GM21717 (cell line): ENCODE results near the gene TRMT13.
"Not testable (repeated sequence)": the region's sequence is repeated elsewhere in the genome, so short reads cannot be mapped to it uniquely, and the experiment has no call there.

Experiments
- ATAC-seq: cut with Tn5 transposase; IDR thresholded peaks from one replicate; pipeline ENCODE4 v1.9.1; 2021; ENCODE audit warnings: mild to moderate bottlenecking, moderate library complexity; ENCODE audit not compliant: unreplicated experiment

The TRMT13 gene

DNA sequence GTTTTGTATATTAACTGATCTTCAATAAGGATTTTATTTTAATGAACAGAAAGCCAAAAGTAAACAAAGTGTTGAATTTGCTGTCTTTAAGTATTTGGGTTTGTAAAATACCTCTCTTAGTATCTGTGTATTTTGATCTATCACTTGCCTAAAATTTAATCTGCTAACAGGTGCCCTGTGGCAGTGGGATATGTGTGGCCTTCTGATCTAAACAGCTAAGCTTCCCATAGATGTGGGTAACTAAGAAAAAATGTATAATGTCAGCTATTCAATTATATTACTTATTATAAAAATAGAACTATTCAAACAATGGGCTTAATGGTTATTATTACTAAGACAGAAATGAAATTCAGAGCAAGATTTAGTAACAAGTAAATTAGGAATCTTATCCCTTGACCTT, 29.9 kb downstream of the TRMT13 start:
- no peak for ATAC-seq

DNA sequence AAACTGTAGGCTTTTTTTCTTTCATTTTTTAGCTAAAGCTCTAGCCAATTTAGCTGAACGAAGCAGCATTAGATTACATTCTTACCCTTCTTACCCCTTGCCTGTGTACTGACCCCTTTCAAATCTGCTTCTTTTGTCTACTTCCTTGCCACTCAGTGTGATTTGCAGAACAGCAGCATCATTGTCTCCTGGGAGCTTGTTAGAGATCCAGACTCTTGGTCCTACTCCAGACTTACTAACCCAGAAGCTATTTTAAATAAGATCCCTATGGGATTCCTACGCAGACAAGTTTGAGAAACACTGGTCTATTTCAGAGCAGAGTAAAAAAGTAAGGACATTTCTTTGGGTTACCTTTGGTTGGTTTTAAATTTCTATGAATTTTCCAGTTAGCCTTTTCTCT, 31.3 kb downstream of the TRMT13 start:
- no peak for ATAC-seq

DNA sequence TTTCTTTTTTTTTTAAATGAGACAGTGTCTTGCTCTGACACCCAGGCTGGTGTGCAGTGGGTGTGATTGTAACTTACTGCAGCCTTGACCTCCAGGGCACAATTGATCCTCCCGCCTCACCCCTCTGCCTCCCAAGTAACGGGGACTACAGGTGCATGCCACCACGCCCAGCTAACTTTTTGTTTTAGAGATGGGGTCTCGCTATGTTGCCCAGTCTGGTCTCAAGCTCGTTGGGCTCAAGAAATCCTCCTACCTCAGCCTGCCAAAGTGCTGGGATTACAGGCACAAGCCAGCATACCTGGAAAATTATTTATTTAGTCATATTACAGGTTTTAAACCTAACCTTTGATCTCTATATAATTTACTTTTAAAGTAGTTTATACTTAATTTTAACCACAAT, 31.7 kb downstream of the TRMT13 start:
- no peak for ATAC-seq

DNA sequence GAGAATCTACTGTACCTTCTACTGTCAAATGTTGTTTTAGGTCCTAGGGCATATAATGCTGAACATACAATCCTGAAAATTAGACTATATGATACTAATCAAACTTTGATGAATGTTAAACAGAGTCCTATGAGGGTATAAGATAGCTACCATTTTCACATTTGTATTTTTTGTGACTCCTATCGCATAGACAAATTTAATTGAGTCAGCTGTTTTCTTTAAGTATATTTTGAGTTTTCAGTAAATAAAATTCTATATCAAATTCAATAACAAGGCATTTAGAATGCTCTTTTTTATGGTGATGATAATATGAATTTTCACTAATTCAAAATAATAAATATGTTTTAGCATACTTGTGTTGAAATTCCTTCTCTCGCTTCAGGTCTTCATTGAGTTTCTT, 35.1 kb downstream of the TRMT13 start:
- ATAC-seq: no peak

- ATAC-seq: no peak
Observed at GRCh38 chr1:100177295-100178041, 44.5 kb downstream of the TRMT13 start.

- no peak for ATAC-seq
Observed at GRCh38 chr1:100178091-100178490, 45.1 kb downstream of the TRMT13 start, which contains the start of gene LRRC39. LRRC39 (minus strand) TSS chr1:100178256; CDS start chr1:100168516, 9,740 bp downstream.

GRCh38 chr1:100183370-100183769, 50.4 kb downstream of the TRMT13 start:
- no peak for ATAC-seq

DNA sequence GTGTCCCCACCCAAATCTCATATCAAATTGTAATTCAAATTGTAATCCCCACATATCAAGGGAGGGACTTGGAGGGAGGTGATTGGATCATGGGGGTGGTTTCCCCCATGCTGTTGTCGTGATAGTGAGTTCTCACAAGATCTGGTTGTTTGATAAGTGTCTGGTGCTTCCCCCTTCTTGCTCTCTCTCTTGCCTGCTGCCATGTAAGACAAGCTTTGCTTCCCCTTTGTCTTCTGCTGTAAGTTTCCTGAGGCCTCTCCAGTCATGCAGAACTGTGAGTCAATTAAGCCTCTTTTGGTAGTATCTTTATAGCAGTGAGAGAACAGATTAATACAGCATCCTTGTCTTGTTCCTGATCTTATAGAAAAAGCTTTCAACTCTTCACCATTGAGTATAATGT, 51.6 kb downstream of the TRMT13 start:
- ATAC-seq: no peak

DNA sequence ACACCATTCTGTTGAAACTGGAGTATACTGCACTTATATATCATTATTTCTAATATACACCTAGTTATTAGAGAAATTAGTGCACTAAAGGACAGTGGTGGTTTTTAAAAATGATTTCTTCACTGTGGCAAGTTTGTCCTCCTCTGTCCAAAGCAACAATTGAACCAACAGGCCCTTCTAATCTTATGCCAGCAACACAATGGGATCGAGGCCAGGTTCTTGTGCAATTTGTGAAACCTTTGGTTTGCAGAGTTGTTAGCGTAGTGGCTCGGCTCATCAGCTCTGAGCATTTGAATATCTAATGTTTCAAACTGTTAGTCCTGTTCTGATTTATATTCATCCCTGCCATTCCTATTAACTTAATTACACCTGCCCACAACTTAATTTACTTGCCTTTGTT, 54.9 kb downstream of the TRMT13 start:
- ATAC-seq: no peak

GRCh38 chr1:100188617-100189016, 55.7 kb downstream of the TRMT13 start:
- no peak for ATAC-seq

DNA sequence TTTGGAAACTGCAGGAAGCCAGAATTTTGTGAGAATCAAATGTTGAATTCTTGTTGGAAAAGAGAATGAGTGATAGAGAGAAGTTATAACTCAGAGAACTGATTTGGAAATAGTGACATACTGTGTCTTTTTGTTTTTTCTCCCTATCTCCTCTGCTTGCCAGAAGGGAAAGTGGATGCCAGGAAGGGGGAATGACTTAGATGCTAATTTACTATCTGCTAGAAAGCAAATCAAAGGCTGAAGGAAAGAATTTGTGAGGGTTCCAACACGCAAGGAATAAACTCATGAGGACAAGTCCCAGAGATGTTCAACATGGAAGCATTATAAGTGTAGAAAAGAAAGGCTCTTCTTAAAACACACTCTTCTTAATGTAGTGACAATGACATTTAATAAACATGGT, 65.6 kb downstream of the TRMT13 start:
- ATAC-seq: no peak

DNA sequence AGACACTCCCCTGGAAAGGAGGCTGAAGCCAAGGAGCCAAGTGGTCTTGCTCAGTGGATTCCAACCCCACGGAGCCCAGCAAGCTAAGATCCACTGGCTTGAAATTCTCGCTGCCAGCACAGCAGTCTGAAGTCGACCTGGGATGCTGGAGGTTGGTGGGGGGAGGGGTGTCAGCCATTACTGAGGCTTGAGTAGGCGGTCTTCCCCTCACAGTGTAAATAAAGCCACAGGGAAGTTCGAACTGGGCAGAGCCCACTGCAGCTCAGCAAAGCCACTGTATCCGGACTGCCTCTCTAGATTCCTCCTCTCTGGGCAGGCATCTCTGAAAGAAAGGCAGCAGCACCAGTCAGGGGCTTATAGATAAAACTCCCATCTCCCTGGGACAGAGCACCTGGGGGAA, 67.1 kb downstream of the TRMT13 start:
- ATAC-seq: not testable (repeated sequence)
